GM23248 (cell line): ENCODE measurements around the gene HOXA11.

ENCODE experiments used
- EZH2 ChIP-seq: fragments of 200-600 bp; sonication (generic); IDR thresholded peaks from 2 replicates; pipeline ENCODE4 v1.6.1; 2018; ENCODE audit warnings: antibody characterized with exemption, mild to moderate bottlenecking; ENCODE audit not compliant: insufficient read depth, poor library complexity, severe bottlenecking
- EZH2phosphoT487 ChIP-seq: fragments of 200-600 bp; sonication (generic); IDR thresholded peaks from 2 replicates; pipeline ENCODE4 v1.6.1; 2018; ENCODE audit warnings: antibody characterized with exemption, moderate library complexity, mild to moderate bottlenecking, low read depth; ENCODE audit not compliant: insufficient read depth

GRCh38 chr7:27211764-27212204 lies 26.8 kb upstream of the HOXA11 start:
- no peak for TF ChIP-seq EZH2
- no peak for TF ChIP-seq EZH2phosphoT487
